ENCODE measurements around the gene ATL3.

GRCh38 chr11:63619967-63620366, 51.2 kb downstream of the ATL3 start:
- TF ChIP-seq CTCF (IDR thresholded peaks at IDR 0.05; ENCODE audit: borderline replicate concordance, extremely low read depth, low read length, poor library complexity, severe bottlenecking) (no peak), EZH2 (IDR thresholded peaks at IDR 0.05; ENCODE audit: borderline replicate concordance, low read depth, low read length, severe bottlenecking) (no peak)
